HCT116 (cell line): ENCODE data around the gene CDKN1A. TPM values are rescaled to one million over a fixed set of nuclear protein-coding genes. Genes with fewer than 3 reads are reported as not detected.

ENCODE experiments used
- ATAC-seq: fragments of 200-7000 bp; cut with Tn5 transposase; 2 replicates; pipeline ENCODE4 v1.9.1; 2020; ENCODE audit warnings: mild to moderate bottlenecking, moderate library complexity
- BruUV-seq: library from RNA; stranded (reverse); fragments of 400-500 nt; replicated peaks from 2 replicates; lab custom pipeline; 2021; lab: Mats Ljungman, UMichigan
- CTCF ChIA-PET: fragments of 300-600 bp; sonication (Branson Sonifier 250); formaldehyde crosslinking; loops from one replicate; lab custom pipeline; 2021; ENCODE audit warnings: antibody characterized with exemption; lab: Charles Lee
- POLR2A ChIA-PET: fragments of 300-600, 350-600 bp; sonication (Branson Sonifier 250); formaldehyde crosslinking; loops from one replicate; lab custom pipeline; 2021; ENCODE audit warnings: antibody characterized with exemption; lab: Charles Lee
- RAD21 ChIA-PET, 2 experiments: fragments of 300-600 bp; sonication (Branson Sonifier 250); formaldehyde crosslinking; loops; one replicate each; lab custom pipeline; 2023; ENCODE audit warnings: low total read pairs in 2 of 2; ENCODE audit not compliant: uncharacterized antibody in 2 of 2, unreplicated experiment in 2 of 2, low non-redundant PET in 1 of 2; lab: Charles Lee
- DNase-seq: peaks from one replicate; pipeline ENCODE4 v3.0.0-alpha.2; 2010; ENCODE audit warnings: low read depth, low spot score
- H2AFZ ChIP-seq: fragments of 200-600 bp; shearing (Covaris generic), sonication (generic); 2 replicates; pipeline ENCODE4 v1.6.1; 2017; ENCODE audit warnings: low read depth, mixed run types, mixed read lengths, antibody characterized with exemption, low read length; ENCODE audit not compliant: poor library complexity, severe bottlenecking
- H3K27ac ChIP-seq: 2 replicates; pipeline ENCODE4 v1.5.1; 2012; ENCODE audit warnings: low read depth, low read length
- H3K27me3 ChIP-seq: fragments of 200-600 bp; sonication (generic); 2 replicates; pipeline ENCODE4 v1.6.1; 2016; ENCODE audit warnings: mixed run types, low read length, mixed read lengths; ENCODE audit not compliant: insufficient read depth
- H3K36me3 ChIP-seq, 2 experiments: fragments of 200-500 bp in 1 of 2; fragments of 200-600 bp in 1 of 2; sonication (Bioruptor generic) in 1 of 2; sonication (generic) in 1 of 2; 2 replicates each; pipeline versions ENCODE4 v1.5.1 to v1.6.1; 2014 to 2016; ENCODE audit warnings: low read length in 2 of 2, inconsistent platforms in 1 of 2, mixed read lengths in 1 of 2, mixed run types in 1 of 2; ENCODE audit not compliant: insufficient read depth in 2 of 2, control insufficient read depth in 1 of 2
- H3K4me1 ChIP-seq, 2 experiments: fragments of 200-600 bp in 1 of 2; sonication (generic) in 1 of 2; 2 replicates each; pipeline versions ENCODE4 v1.5.1 to v1.6.1; 2012 to 2017; ENCODE audit warnings: low read length in 2 of 2, inconsistent platforms in 1 of 2, mild to moderate bottlenecking in 1 of 2, mixed read lengths in 1 of 2, mixed run types in 1 of 2, moderate library complexity in 1 of 2; ENCODE audit not compliant: insufficient read depth in 2 of 2, control insufficient read depth in 1 of 2
- H3K4me2 ChIP-seq: fragments of 200-600 bp; sonication (generic); 2 replicates; pipeline ENCODE4 v1.6.1; 2017; ENCODE audit warnings: mixed run types, low read length, mixed read lengths
- H3K4me3 ChIP-seq, 2 experiments: fragments of 200-600 bp in 1 of 2; sonication (generic) in 1 of 2; replicated peaks in 1 of 2; 2 replicates each; pipeline ENCODE4 v1.5.1; 2011 to 2016; ENCODE audit warnings: low read length in 2 of 2, control low read depth in 1 of 2, low read depth in 1 of 2, mild to moderate bottlenecking in 1 of 2, mixed read lengths in 1 of 2, mixed run types in 1 of 2
- H3K79me2 ChIP-seq: fragments of 200-600 bp; sonication (generic); 2 replicates; pipeline ENCODE4 v1.6.1; 2017; ENCODE audit warnings: mild to moderate bottlenecking, mixed run types, low read length, moderate library complexity, mixed read lengths; ENCODE audit not compliant: insufficient read depth
- H3K9ac ChIP-seq: fragments of 200-600 bp; sonication (generic); 2 replicates; pipeline ENCODE4 v1.6.1; 2016; ENCODE audit warnings: low read length, mixed read lengths
- H3K9me2 ChIP-seq: fragments of 200-600 bp; sonication (generic), shearing (Covaris generic); 2 replicates; pipeline ENCODE4 v1.6.1; 2017; ENCODE audit warnings: mixed run types, mild to moderate bottlenecking, moderate library complexity; ENCODE audit not compliant: insufficient read depth
- H3K9me3 ChIP-seq, 2 experiments: fragments of 200-500 bp in 1 of 2; fragments of 200-600 bp in 1 of 2; sonication (Bioruptor generic) in 1 of 2; sonication (generic) in 1 of 2; 2 replicates each; pipeline ENCODE4 v1.6.1; 2014 to 2017; ENCODE audit warnings: low read length in 2 of 2, mixed read lengths in 2 of 2, inconsistent platforms in 1 of 2, low read depth in 1 of 2, mild to moderate bottlenecking in 1 of 2, mixed run types in 1 of 2, moderate library complexity in 1 of 2; ENCODE audit not compliant: control insufficient read depth in 1 of 2, insufficient read depth in 1 of 2
- H4K20me1 ChIP-seq: fragments of 200-600 bp; sonication (generic), shearing (Covaris generic); 2 replicates; pipeline ENCODE4 v1.6.1; 2017; ENCODE audit warnings: mixed run types, mild to moderate bottlenecking, moderate library complexity; ENCODE audit not compliant: insufficient read depth
- EZH2 ChIP-seq: fragments of 200-600 bp; sonication (generic); IDR thresholded peaks from 2 replicates; pipeline ENCODE4 v1.6.1; 2017; ENCODE audit warnings: antibody characterized with exemption, mixed run types
- FOSL1 ChIP-seq: IDR thresholded peaks from 2 replicates; pipeline ENCODE4 v1.6.1; 2012; ENCODE audit warnings: low read depth
- POLR2AphosphoS5 ChIP-seq: IDR thresholded peaks from 2 replicates; pipeline ENCODE4 v1.6.1; 2011; ENCODE audit warnings: mild to moderate bottlenecking, low read depth, low read length, moderate library complexity
- SP1 ChIP-seq: IDR thresholded peaks from 2 replicates; pipeline ENCODE4 v1.6.1; 2012; ENCODE audit warnings: low read depth
- ZFX ChIP-seq: fragments of 450-650 bp; IDR thresholded peaks from 2 replicates; pipeline ENCODE4 v1.6.1; 2017
- ZNF274 ChIP-seq: fragments of 200-500 bp; sonication (Bioruptor generic); IDR thresholded peaks from 2 replicates; pipeline ENCODE4 v1.6.1; 2014; ENCODE audit warnings: mild to moderate bottlenecking, low read depth, low read length, inconsistent platforms
- intact Hi-C: fragments of 100-400 bp; cut with micrococcal nuclease; formaldehyde crosslinking; loops from 2 replicates; pipeline ENCODE4 v1.10.0; 2022
- total RNA-seq: library from RNA; stranded (reverse); gene quantifications from one replicate; pipeline ENCODE4 v1.2.1, GENCODE V29; 2021; ENCODE audit not compliant: unreplicated experiment
- TF ChIP-seq, protein P1 (sequence below), 3 experiments: fragments of 200-600 bp in 1 of 3; sonication (generic) in 1 of 3; IDR thresholded peaks in 2 of 3; conservative IDR thresholded peaks in 1 of 3; 2 replicates each; pipeline ENCODE4 v1.5.1; 2012 to 2017; ENCODE audit warnings: low read depth in 2 of 3, low read length in 2 of 3, antibody characterized with exemption in 1 of 3, borderline replicate concordance in 1 of 3, control low read depth in 1 of 3, mild to moderate bottlenecking in 1 of 3, mixed read lengths in 1 of 3, mixed run types in 1 of 3, moderate library complexity in 1 of 3; ENCODE audit not compliant: insufficient read depth in 1 of 3
- TF ChIP-seq, protein P2 (sequence below): IDR thresholded peaks from 2 replicates; pipeline ENCODE4 v1.6.1; 2012

Gene CDKN1A
- total RNA-seq, 1 experiment from 2014 or later, result 179 TPM

DNA sequence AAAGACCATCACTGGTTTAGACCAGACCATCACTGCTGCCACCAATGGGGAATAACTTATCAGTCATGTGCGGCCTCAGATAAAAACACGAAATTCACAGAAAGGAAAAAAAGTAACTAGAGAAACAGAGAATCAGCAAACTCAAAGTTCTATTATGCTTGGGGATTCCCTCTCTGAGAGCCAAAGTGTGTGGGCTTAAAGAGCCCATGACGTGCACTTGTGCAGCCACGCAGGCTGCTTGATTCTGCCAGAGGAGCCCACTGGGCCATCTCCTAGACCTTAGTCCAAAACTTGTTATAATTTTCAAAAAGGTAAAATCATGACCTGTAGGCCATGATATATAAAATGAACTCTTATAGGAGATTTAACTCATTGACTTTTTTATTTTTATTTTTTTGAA is 34.3 kb downstream of the CDKN1A start (continued):
- TF ChIP-seq POLR2AphosphoS5 (no peak), ZNF274 (no peak), SP1 (no peak), FOSL1 (no peak)
- TF ChIP-seq, all 23 proteins: peak for 0

DNA sequence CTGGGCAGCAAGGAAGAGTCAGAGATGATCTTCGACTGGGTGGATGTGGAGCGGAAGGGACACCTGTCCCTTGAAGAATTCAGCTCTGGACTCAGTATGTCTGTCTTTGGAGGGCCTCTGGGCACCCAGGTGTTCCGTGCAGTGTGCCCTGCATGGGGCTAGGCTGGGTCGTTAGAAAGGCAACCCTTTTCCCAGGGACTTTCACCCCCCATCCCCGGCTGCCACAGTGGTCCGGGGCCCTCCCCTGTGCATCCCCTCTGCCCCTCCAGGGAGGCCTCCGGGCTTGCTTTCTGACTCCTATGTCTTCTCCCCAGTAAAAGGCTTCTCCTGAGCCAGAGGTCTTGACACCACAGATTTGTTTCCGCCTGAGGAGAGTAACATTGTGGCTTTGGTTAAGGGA is 35.3 kb downstream of the CDKN1A start:
- H3K9ac ChIP-seq, result no peak overlapping the region
- H2AFZ ChIP-seq, result no peak overlapping the region
- H3K4me2 ChIP-seq, result no peak overlapping the region
- no peak for DNase-seq
- H3K9me3 ChIP-seq, result no peaks in the 10 kb centered on the region
- CTCF ChIA-PET, result no interaction called here
- ATAC-seq, result no peak
- H3K27ac ChIP-seq, result no peak overlapping the region
- POLR2A ChIA-PET, result no interaction called here
- no peaks in the 10 kb centered on the region for H4K20me1 ChIP-seq
- no peaks in the 10 kb centered on the region for H3K79me2 ChIP-seq
- no peaks in the 10 kb centered on the region for H3K27me3 ChIP-seq
- no TSS peak for BruUV-seq
- H3K9me2 ChIP-seq, result no peaks in the 10 kb centered on the region
- RAD21 ChIA-PET, result no interaction called here
- intact Hi-C loops, result no loop called here
- no peaks in the 10 kb centered on the region for H3K36me3 ChIP-seq
- H3K4me3 ChIP-seq, result no peak overlapping the region
- TF ChIP-seq, protein P1, sequence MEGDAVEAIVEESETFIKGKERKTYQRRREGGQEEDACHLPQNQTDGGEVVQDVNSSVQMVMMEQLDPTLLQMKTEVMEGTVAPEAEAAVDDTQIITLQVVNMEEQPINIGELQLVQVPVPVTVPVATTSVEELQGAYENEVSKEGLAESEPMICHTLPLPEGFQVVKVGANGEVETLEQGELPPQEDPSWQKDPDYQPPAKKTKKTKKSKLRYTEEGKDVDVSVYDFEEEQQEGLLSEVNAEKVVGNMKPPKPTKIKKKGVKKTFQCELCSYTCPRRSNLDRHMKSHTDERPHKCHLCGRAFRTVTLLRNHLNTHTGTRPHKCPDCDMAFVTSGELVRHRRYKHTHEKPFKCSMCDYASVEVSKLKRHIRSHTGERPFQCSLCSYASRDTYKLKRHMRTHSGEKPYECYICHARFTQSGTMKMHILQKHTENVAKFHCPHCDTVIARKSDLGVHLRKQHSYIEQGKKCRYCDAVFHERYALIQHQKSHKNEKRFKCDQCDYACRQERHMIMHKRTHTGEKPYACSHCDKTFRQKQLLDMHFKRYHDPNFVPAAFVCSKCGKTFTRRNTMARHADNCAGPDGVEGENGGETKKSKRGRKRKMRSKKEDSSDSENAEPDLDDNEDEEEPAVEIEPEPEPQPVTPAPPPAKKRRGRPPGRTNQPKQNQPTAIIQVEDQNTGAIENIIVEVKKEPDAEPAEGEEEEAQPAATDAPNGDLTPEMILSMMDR (IDR thresholded peaks at IDR 0.05 in 2 of 3, conservative IDR thresholded peaks at IDR 0.05 in 1 of 3; ENCODE audit: borderline replicate concordance in 1 of 3, insufficient read depth in 1 of 3, low read depth in 2 of 3, low read length in 2 of 3), result no peak
- TF ChIP-seq POLR2AphosphoS5 (no peak), ZFX (no peak)
- H3K4me1 ChIP-seq, result 0 out of 4 replicates have a peak, but pooled peaks cover 0 to 6% of the 10 kb centered on the region in 2 experiments

DNA sequence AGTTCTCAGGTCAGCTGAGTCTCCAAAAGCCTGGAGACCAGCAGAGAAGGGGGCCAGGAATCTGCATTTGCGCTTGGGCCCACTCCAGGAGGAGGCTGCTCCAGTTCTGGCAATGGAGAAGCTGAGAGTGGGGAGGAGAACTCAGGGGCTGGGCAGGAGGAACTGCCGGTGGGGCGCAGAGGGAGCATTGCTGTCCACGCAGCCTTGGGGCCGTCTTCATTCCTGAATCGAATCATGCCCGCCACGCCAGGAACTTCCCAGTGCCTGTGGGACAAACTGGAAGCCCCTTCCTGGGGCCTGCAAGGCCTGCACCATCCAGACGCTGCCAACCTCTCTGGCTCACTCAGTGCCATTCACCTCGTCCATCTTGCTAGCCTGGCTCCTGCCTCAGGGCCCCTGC is 36.0 kb downstream of the CDKN1A start:
- Histone ChIP-seq H3K9ac (no peak overlapping the region), H3K4me1 (0 out of 4 replicates have a peak, but pooled peaks cover 0 to 6% of the 10 kb centered on the region in 2 experiments), H3K9me3 (no peaks in the 10 kb centered on the region), H2AFZ (no peak overlapping the region), H3K4me3 (no peak overlapping the region), H3K4me2 (no peak overlapping the region), H3K27ac (no peak overlapping the region), H3K36me3 (no peaks in the 10 kb centered on the region), H4K20me1 (no peaks in the 10 kb centered on the region), H3K27me3 (no peaks in the 10 kb centered on the region), H3K9me2 (no peaks in the 10 kb centered on the region), H3K79me2 (no peaks in the 10 kb centered on the region)
- no TSS peak for BruUV-seq
- RAD21 ChIA-PET, result no interaction called here
- no peak for TF ChIP-seq EZH2
- TF ChIP-seq, protein P2, sequence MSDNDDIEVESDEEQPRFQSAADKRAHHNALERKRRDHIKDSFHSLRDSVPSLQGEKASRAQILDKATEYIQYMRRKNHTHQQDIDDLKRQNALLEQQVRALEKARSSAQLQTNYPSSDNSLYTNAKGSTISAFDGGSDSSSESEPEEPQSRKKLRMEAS, result no peak
- intact Hi-C loops, result no loop called here
- CTCF ChIA-PET, result no interaction called here
- DNase-seq (no peak), ATAC-seq (no peak)
- POLR2A ChIA-PET, result no interaction called here
